ENCODE results near the gene MGAT4A. TPM values are rescaled to one million over a fixed set of nuclear protein-coding genes. Genes with fewer than 3 reads are reported as not detected.

The MGAT4A gene
- total and polyA plus RNA-seq, 7 donors: 3.0 to 12.3 (median 8.0) TPM

DNA sequence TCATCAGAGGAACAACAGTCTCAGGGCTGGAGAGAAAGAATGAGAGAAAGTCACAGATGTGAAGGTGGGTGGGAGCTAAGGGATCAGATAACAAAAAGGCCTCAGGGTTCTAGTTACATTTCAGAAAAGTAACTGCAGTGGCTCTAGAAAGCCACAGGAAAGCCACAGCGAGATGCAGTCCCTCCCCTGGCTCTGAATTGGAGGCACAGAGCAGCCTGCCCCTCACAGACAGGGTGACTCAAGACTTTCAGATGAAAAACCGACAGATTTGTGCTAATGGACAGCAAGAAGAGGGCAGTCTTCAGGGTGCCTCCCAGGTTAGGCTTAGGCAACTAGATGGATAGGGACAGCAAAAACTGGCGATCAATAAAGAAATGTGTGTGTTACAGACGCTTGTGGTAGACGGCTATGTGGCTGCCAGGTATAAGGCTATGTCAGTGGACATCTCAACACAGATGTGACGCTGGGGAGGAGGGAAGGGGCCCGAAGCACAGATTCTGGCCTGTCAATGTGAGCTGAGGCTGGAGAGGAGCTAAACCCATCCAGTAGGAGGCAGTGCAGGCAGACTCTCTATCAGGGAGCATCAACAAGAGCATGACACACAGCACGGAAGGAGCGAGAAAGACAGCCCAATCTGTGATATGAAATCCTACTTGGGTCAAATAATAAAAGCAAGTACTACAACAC lies 96.4 kb downstream of the MGAT4A start:
- Histone ChIP-seq H3K27me3 (ENCODE audit: insufficient read depth in 3 of 3, low read length in 2 of 3) (no peaks in the 10 kb centered on the region), H3K36me3 (ENCODE audit: insufficient read depth in 1 of 2, low read depth in 1 of 2) (peaks cover 8 to 86% of the 10 kb centered on the region in 2 donors), H3K27ac (no peak overlapping the region), H3K4me3 (no peak overlapping the region), H3K4me1 (no peaks in the 10 kb centered on the region), H3K9me3 (no peaks in the 10 kb centered on the region)
- TF ChIP-seq, protein P1, sequence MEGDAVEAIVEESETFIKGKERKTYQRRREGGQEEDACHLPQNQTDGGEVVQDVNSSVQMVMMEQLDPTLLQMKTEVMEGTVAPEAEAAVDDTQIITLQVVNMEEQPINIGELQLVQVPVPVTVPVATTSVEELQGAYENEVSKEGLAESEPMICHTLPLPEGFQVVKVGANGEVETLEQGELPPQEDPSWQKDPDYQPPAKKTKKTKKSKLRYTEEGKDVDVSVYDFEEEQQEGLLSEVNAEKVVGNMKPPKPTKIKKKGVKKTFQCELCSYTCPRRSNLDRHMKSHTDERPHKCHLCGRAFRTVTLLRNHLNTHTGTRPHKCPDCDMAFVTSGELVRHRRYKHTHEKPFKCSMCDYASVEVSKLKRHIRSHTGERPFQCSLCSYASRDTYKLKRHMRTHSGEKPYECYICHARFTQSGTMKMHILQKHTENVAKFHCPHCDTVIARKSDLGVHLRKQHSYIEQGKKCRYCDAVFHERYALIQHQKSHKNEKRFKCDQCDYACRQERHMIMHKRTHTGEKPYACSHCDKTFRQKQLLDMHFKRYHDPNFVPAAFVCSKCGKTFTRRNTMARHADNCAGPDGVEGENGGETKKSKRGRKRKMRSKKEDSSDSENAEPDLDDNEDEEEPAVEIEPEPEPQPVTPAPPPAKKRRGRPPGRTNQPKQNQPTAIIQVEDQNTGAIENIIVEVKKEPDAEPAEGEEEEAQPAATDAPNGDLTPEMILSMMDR (IDR thresholded peaks at IDR 0.05): no peak
- intact Hi-C loops (cut with DNase I): no loop called here
- no peak for ATAC-seq
- WGBS, 3 donors: 68 to 70% (median 70%) methylated on average over 9 of the region's 9 CpGs
- no peak for DNase-seq

DNA sequence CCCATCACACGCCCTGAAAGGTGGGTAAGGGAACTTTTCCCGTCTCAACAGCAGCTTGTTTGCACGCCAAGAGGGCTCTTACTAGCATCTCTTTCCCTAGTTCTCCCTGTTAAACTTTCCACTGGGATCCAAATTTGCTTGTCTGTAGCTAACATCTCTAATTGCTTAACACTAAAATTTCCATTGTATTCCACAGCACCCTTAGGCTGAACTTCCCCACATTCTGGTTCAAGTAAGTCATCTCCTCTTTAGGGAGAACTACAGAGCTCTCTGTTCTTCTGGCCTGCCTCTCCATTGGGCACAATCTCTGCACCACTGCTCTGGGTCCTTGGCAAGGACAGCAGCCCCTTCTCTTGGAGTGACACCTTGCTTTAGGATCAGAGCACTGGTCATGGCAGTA lies 98.6 kb downstream of the MGAT4A start:
- Histone ChIP-seq H3K4me1 (no peaks in the 10 kb centered on the region), H3K4me3 (no peak overlapping the region), H3K36me3 (ENCODE audit: insufficient read depth in 1 of 2, low read depth in 1 of 2) (peaks cover 8 to 66% of the 10 kb centered on the region in 2 donors), H3K9me3 (no peaks in the 10 kb centered on the region), H3K27me3 (ENCODE audit: insufficient read depth in 3 of 3, low read length in 2 of 3) (no peaks in the 10 kb centered on the region), H3K27ac (no peak overlapping the region)
- DNase-seq (no peak), ATAC-seq (no peak)
- TF ChIP-seq, protein P1 (IDR thresholded peaks at IDR 0.05): no peak
- intact Hi-C loops (cut with DNase I): no loop called here
- WGBS, 3 donors: 90 to 94% (median 91%) methylated on average over 3 of the region's 3 CpGs

DNA sequence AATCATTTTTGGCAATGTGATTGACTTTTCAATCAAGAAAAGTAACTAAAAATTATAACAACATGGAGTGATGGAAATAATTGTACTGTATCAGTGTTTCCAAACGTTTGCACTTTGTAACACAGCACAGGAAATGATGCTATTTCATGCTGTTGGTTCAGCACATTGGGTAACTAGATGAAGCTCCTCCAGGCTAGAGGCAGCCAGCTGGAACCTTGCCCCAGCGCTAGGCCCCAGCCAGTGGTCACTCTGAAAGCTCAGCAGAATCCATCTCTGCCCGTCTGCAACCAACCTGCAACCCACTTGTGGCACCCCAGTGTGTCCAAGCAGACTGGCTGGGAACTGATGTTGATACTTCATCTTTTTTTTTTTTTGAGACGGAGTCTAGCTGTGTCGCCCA lies 107.3 kb downstream of the MGAT4A start:
- DNase-seq (peak; percentile 62 to 84), ATAC-seq (peak; percentile 51 to 87 (median 68))
- H3K4me3 ChIP-seq: no peak overlapping the region
- peaks cover 6% of the 10 kb centered on the region for H3K4me1 ChIP-seq
- no peaks in the 10 kb centered on the region for H3K27me3 ChIP-seq (ENCODE audit: insufficient read depth in 3 of 3, low read length in 2 of 3)
- H3K27ac ChIP-seq: no peak overlapping the region
- peaks cover 0 to 47% of the 10 kb centered on the region in 2 donors for H3K36me3 ChIP-seq (ENCODE audit: insufficient read depth in 1 of 2, low read depth in 1 of 2)
- TF ChIP-seq, protein P1 (IDR thresholded peaks at IDR 0.05): no peak
- intact Hi-C loops (cut with DNase I): no loop called here
- WGBS, 3 donors: 55 to 64% (median 57%) methylated on average over 5 of the region's 5 CpGs
- H3K9me3 ChIP-seq: no peaks in the 10 kb centered on the region

DNA sequence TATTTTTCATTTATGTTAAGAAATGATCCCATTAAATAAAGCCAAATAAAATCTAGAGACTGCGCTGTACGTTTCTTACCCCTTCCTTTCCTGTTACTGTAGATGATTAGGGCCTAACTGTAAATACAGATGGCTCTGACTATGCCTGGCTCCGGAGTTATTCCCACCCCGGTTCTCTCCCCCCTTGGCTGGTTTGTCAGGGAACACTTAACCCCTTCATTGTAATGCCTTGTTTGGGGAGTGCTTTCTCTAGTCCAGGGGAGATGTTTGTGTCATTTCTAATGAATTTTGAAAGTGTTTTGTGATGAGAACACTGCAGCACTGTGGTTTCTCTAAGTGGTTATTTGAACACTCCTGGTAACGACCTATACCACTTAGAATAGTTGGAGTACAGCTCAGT lies 113.8 kb downstream of the MGAT4A start:
- Histone ChIP-seq H3K36me3 (ENCODE audit: insufficient read depth in 1 of 2, low read depth in 1 of 2) (peaks cover 6 to 100% of the 10 kb centered on the region in 2 donors), H3K9me3 (no peaks in the 10 kb centered on the region), H3K4me1 (no peaks in the 10 kb centered on the region), H3K4me3 (no peak overlapping the region), H3K27me3 (ENCODE audit: insufficient read depth in 3 of 3, low read length in 2 of 3) (no peaks in the 10 kb centered on the region), H3K27ac (no peak overlapping the region)
- no peak for ATAC-seq
- no peak for DNase-seq
- intact Hi-C loops (cut with DNase I): loop anchor here in 1 of 2 donors (10.0 kb wide), 1 partner anchor 538 kb away; the partner anchor contains the start of genes LIPT1 and TSGA10
- TF ChIP-seq, protein P1 (IDR thresholded peaks at IDR 0.05): no peak
- WGBS, 3 donors: 47 to 53% (median 48%) methylated on average over 5 of the region's 5 CpGs

Data from psoas muscle (tissue), 8 donors.